Tibial artery (tissue), 4 donors: Measurements from ENCODE around the gene GRAMD1B.
"Not testable (repeated sequence)": the region's sequence is repeated elsewhere in the genome, so short reads cannot be mapped to it uniquely, and the experiment has no call there.

Source experiments
- DNase-seq, 2 donors: peaks; one replicate each; pipeline ENCODE4 v3.0.0-alpha.2; 2019
- H3K27ac ChIP-seq, 2 donors: fragments of 200-600 bp; sonication (generic) in 1 of 2; 1 replicate in 1 of 2; 2 replicates in 1 of 2; pipeline ENCODE4 v1.5.1; 2018 to 2019; ENCODE audit warnings: mild to moderate bottlenecking in 1 of 2
- H3K27me3 ChIP-seq, 2 donors: fragments of 200-600 bp; sonication (generic) in 1 of 2; one replicate each; pipeline versions ENCODE4 v1.5.1 to v1.6.0; 2016 to 2019
- H3K36me3 ChIP-seq, 3 donors: fragments of 200-600 bp; sonication (generic) in 2 of 3; one replicate each; pipeline ENCODE4 v1.5.1; 2016 to 2019; ENCODE audit warnings: mild to moderate bottlenecking in 2 of 3
- H3K4me1 ChIP-seq, 4 donors: fragments of 200-600 bp; sonication (generic) in 2 of 4; 1 replicate in 3 of 4; 2 replicates in 1 of 4; pipeline ENCODE4 v1.5.1; 2016 to 2019
- H3K4me3 ChIP-seq, 2 donors: fragments of 200-600 bp; sonication (generic) in 1 of 2; 1 replicate in 1 of 2; 2 replicates in 1 of 2; pipeline ENCODE4 v1.5.1; 2018 to 2019; ENCODE audit warnings: mild to moderate bottlenecking in 2 of 2
- H3K9me3 ChIP-seq, 3 donors: fragments of 200-600 bp; sonication (generic) in 1 of 3; one replicate each; pipeline ENCODE4 v1.5.1; 2016 to 2019
- intact Hi-C: fragments of 100-400 bp; cut with DNase I; formaldehyde crosslinking; loops from one replicate; pipeline ENCODE4 v1.15.0; 2023; ENCODE audit warnings: low total_unique reads
- TF ChIP-seq, protein P1 (sequence below), 2 experiments: fragments of 200-600 bp in 1 of 2; fragments of 450-650 bp in 1 of 2; IDR thresholded peaks; one replicate each; pipeline ENCODE4 v1.5.1; 2017 to 2019; ENCODE audit warnings: antibody characterized with exemption in 2 of 2, mild to moderate bottlenecking in 1 of 2, moderate library complexity in 1 of 2

GRAMD1B gene

DNA sequence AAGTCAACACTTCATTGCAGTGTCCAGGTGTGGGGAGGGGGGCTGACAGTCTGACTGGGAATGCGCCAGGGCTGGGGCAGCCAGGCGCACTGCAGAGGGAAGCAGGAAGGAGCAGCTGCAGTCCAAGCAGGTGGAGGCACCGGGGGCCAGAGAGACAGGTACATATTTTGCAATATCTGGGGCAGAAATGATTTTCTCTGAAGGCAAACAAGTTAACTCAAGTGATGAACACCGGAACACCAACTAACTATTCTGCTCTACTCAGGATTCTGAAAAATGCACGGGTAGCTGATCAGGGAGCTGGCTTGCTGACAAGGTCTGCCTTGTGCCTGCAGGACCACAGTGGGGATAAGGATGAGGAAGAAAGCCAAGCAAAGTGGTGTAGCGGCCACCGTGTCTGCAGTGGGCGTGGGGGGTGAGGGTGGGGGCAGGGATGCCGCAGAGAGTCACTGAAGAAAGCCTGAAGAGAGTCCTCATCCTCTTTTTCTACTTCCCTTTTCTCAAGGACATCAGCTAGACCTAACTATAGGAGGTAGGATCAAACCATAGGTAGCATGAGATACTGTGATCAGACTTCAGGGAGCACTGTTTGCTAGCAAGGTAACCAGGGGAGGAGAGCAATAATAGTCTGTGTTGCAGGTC, 141.0 kb downstream of the GRAMD1B start:
- intact Hi-C loops: no loop called here
- no peaks in the 10 kb centered on the region for H3K27me3 ChIP-seq
- TF ChIP-seq, protein P1, sequence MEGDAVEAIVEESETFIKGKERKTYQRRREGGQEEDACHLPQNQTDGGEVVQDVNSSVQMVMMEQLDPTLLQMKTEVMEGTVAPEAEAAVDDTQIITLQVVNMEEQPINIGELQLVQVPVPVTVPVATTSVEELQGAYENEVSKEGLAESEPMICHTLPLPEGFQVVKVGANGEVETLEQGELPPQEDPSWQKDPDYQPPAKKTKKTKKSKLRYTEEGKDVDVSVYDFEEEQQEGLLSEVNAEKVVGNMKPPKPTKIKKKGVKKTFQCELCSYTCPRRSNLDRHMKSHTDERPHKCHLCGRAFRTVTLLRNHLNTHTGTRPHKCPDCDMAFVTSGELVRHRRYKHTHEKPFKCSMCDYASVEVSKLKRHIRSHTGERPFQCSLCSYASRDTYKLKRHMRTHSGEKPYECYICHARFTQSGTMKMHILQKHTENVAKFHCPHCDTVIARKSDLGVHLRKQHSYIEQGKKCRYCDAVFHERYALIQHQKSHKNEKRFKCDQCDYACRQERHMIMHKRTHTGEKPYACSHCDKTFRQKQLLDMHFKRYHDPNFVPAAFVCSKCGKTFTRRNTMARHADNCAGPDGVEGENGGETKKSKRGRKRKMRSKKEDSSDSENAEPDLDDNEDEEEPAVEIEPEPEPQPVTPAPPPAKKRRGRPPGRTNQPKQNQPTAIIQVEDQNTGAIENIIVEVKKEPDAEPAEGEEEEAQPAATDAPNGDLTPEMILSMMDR (IDR thresholded peaks at IDR 0.05): no peak
- H3K9me3 ChIP-seq: no peaks in the 10 kb centered on the region
- H3K27ac ChIP-seq: no peak overlapping the region
- H3K36me3 ChIP-seq: no peaks in the 10 kb centered on the region
- no peaks in the 10 kb centered on the region for H3K4me1 ChIP-seq
- no peak overlapping the region for H3K4me3 ChIP-seq
- no peak for DNase-seq

DNA sequence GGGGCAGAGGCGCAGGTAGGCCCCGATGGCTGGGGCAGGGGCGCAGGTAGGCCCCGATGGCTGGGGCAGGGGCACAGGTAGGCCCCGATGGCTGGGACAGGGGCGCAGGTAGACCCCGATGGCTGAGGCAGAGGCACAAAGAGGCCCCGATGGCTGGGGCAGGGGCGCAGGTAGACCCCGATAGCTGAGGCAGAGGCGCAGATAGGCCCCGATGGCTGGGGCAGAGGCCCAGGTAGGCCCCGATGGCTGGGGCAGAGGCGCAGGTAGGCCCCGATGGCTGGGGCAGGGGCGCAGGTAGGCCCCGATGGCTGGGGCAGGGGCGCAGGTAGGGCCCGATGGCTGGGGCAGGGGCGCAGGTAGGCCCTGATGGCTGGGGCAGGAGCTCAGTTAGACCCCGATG, 142.7 kb downstream of the GRAMD1B start:
- intact Hi-C loops, H3K4me3 ChIP-seq, H3K4me1 ChIP-seq, H3K9me3 ChIP-seq, H3K27me3 ChIP-seq, H3K36me3 ChIP-seq, H3K27ac ChIP-seq: not testable (repeated sequence)
- peak in 1 of 2 donors; percentile 5 for DNase-seq

DNA sequence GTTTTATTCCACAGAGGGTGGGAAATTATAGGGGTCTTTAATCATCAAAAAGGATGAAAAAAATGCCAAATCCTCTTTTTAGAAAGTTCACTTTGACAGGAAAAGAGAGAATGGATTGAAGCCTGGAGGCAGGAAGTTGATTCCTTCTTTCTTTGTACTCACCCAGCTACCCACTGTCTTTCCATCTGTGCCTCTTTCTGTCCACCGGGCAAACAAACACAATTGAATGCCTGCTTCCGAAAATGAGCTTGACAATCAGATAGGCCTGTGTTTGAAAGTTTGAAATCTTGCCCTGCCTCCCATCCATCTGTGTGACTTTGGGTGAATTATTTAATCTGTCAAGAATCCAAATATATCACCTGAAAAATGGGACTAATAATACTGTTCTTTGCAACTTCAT, 143.2 kb downstream of the GRAMD1B start:
- TF ChIP-seq, protein P1 (IDR thresholded peaks at IDR 0.05): no peak
- H3K27me3 ChIP-seq: peaks cover 0 to 7% of the 10 kb centered on the region in 2 donors
- no peak overlapping the region for H3K4me3 ChIP-seq
- no peaks in the 10 kb centered on the region for H3K4me1 ChIP-seq
- intact Hi-C loops: no loop called here
- H3K9me3 ChIP-seq: no peaks in the 10 kb centered on the region
- no peaks in the 10 kb centered on the region for H3K36me3 ChIP-seq
- no peak for DNase-seq
- no peak overlapping the region for H3K27ac ChIP-seq

DNA sequence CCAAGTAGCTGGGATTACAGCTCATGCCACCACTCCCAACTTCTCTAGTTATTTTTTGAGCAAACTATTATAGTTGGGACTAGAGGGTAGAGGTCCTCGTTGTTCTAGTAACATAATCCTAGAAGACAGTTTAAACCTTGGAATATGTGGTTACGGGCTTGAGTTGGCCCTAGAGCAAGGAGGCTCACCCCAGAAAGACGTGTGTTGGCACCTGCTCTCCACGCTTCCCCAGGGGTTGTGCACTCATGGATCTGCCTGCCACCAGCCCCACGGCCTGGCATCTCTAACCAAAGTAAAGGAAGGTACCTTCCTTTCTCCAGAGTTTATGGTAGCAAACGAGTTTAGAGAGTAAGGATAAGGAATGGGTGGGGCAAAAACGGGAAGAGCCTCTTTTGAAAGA, 145.4 kb downstream of the GRAMD1B start:
- DNase-seq: no peak
- Histone ChIP-seq H3K4me3 (no peak overlapping the region), H3K27ac (no peak overlapping the region), H3K9me3 (no peaks in the 10 kb centered on the region), H3K36me3 (no peaks in the 10 kb centered on the region), H3K27me3 (peaks cover 0 to 28% of the 10 kb centered on the region in 2 donors), H3K4me1 (no peaks in the 10 kb centered on the region)
- intact Hi-C loops: no loop called here
- TF ChIP-seq, protein P1 (IDR thresholded peaks at IDR 0.05): no peak

DNA sequence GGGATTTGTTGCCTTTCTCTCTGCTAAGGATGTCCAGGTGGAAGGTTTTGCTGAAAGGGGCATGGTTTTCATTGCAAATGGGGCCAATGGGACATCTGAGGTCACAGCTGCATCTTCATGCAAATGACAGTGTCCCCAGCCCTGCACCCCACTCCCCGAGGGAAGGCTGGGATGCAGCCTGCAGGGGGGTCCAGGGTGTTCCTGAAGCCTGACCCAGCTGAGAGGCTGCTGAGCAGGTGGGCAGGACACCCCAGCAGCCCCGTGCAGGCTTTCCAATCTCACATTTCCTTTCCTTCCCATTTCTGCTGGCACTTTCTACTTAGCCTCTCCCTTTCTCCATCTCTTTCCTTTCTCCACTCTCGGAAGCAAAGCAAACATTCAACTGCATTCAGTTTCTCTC, 146.0 kb downstream of the GRAMD1B start:
- H3K27me3 ChIP-seq: peaks cover 0 to 33% of the 10 kb centered on the region in 2 donors
- TF ChIP-seq, protein P1 (IDR thresholded peaks at IDR 0.05): no peak
- intact Hi-C loops: no loop called here
- no peak overlapping the region for H3K4me3 ChIP-seq
- H3K9me3 ChIP-seq: no peaks in the 10 kb centered on the region
- H3K27ac ChIP-seq: no peak overlapping the region
- no peaks in the 10 kb centered on the region for H3K36me3 ChIP-seq
- no peak for DNase-seq
- H3K4me1 ChIP-seq: no peaks in the 10 kb centered on the region

DNA sequence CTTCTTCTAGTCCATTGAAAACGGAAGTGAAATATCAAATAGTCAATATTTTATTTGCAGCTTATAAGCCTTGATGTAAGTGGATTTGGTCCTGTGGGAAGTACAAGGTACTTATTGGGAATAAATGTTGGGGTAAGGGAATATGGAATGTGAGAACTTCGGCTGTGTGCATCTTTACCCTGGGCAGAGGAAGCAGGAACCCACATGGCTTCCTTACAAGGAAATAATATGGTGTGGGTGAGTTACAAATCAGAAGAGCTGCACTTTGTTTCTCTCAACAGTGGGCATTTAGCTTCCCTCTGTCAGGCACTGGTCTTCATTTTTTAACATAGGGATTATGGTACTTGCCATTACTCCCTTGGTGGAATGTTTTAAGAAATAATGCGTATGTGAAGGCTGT, 146.4 kb downstream of the GRAMD1B start:
- Histone ChIP-seq H3K4me3 (no peak overlapping the region), H3K36me3 (no peaks in the 10 kb centered on the region), H3K9me3 (no peaks in the 10 kb centered on the region), H3K27ac (no peak overlapping the region), H3K4me1 (no peaks in the 10 kb centered on the region), H3K27me3 (peaks cover 0 to 38% of the 10 kb centered on the region in 2 donors)
- DNase-seq: no peak
- TF ChIP-seq, protein P1 (IDR thresholded peaks at IDR 0.05): no peak
- intact Hi-C loops: no loop called here
